GM12801 (cell line): ENCODE measurements around the gene ALDH18A1.

ENCODE experiments used
- CTCF ChIP-seq: IDR thresholded peaks from one replicate; pipeline ENCODE4 v1.5.1; 2011; ENCODE audit warnings: control low read depth; ENCODE audit not compliant: insufficient read length; ENCODE audit errors: extremely low read depth

ALDH18A1 gene

DNA sequence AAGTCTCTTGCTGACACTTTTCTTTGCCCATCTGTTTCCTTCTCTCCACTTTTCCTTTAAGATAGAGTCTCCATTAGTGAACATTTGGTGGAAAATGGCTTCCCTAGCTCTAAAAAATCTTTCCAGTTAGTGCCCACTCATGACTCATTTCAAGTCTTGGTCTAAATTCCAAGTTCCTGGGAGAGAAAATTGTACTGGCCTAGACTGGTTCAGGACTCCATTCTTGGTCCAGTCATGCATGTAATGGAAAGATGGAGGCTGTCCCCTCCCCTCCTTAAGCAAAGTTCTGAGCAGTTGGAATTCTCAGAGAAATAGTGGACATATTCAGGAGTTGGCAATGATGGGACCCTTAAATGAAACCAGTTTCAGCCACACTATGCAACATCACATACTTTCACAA, 3.8 kb upstream of the ALDH18A1 start:
- TF ChIP-seq CTCF, result no peak

DNA sequence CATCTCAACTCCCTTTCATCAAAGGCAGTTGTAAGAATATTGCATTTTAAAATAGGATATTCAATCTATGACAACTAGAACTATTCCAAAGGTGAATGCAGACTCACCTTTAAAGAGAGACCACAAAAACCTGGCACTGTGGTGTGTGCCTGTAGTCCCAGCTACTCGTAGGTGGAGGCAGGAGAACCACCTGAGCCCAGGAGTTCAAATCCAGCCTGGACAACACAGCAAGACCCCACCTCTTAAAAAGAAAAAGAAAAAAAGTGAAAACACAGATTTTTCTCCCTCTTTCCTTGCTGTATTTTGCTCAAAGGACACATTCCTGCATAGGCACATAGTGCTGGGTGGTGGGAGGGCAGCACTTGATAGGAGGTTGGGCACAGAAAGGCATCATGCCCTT, 739 bp upstream of the ALDH18A1 start:
- TF ChIP-seq CTCF, result no peak

DNA sequence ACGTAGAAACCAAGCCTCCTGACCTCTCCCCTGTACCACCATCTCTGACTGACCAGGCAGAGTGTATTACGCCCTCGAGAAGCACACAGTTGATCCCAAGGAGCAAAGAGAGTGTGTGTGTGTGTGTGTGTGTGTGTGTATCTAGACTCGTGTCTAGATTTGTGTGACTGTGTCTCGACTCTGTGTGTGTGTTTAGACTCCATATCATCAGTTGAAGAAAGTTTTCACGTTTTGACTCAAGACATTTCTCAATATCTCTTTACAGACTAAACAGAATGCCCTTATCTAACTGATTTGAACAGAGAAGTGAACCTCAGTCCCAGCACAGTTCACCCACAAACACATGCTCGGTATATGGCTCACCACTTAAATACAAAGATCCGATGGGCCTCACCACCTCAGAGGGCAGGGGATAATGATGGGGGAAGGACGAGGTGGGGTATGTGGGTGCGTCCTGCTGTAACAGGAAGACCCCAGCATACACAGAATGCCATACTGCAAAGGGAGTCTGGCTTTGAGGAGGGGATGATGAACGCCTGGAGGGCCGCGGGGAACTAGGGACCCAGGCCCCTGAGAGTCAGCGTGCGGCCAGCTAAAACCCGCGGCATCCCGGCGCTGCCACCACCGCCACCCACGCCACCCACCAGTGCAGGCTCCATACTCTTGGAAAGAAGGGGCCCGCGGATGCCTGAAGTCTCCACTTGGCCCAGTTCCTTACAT, 780 bp downstream of the ALDH18A1 start:
- TF ChIP-seq CTCF, result no peak

- TF ChIP-seq CTCF, result no peak
Observed at GRCh38 chr10:95653895-95654294, 2.6 kb downstream of the ALDH18A1 start.

- TF ChIP-seq CTCF, result no peak
Observed at GRCh38 chr10:95651346-95652060, 5.0 kb downstream of the ALDH18A1 start.

DNA sequence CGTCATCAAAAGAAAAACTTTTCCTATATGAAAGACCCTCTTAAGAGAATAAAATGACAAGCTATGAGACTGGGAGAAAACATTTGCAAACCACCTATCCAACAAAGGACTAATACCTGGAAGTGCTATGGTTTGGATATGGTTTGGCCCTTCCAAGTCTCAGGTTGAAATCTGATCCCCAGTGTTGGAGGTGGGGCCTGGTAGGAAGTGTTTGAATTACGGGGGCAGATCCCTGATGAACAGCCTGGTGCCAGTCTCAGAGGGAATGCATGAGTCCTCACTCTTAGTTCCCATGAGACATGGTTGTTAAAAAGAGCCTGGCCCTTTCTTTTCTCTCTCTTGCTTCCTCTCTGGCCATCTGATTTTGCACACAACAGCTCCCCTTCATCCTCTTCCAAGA, 6.3 kb downstream of the ALDH18A1 start:
- no peak for TF ChIP-seq CTCF

GRCh38 chr10:95648138-95648537, 8.4 kb downstream of the ALDH18A1 start:
- no peak for TF ChIP-seq CTCF
